Upper lobe of right lung (tissue), 1 donor: ENCODE results near the gene MRPS17. TPM values are rescaled to one million over a fixed set of nuclear protein-coding genes. Genes with fewer than 3 reads are reported as not detected.

Experiments used
- ATAC-seq: fragments of 200-7000 bp; cut with Tn5 transposase; one replicate; pipeline ENCODE4 v1.9.1; 2020; ENCODE audit warnings: mild to moderate bottlenecking, moderate library complexity
- DNase-seq: peaks from one replicate; pipeline ENCODE4 v3.0.0-alpha.2; 2020
- H3K27ac ChIP-seq: fragments of 200-600 bp; one replicate; pipeline ENCODE4 v1.8.0; 2022
- H3K27me3 ChIP-seq: fragments of 200-600 bp; one replicate; pipeline ENCODE4 v1.8.0; 2022; ENCODE audit warnings: mild to moderate bottlenecking
- H3K36me3 ChIP-seq: fragments of 200-600 bp; one replicate; pipeline ENCODE4 v1.8.0; 2022
- H3K4me1 ChIP-seq: fragments of 200-600 bp; one replicate; pipeline ENCODE4 v1.8.0; 2022
- H3K4me3 ChIP-seq: fragments of 200-600 bp; one replicate; pipeline ENCODE4 v1.8.0; 2022; ENCODE audit warnings: mild to moderate bottlenecking
- H3K9me3 ChIP-seq: fragments of 200-600 bp; one replicate; pipeline ENCODE4 v1.8.0; 2022
- intact Hi-C: fragments of 100-400 bp; cut with DNase I; formaldehyde crosslinking; loops from one replicate; pipeline ENCODE4 v1.11.0; 2022
- total RNA-seq: library from RNA; stranded (reverse); fragmentation: NEBNext Ultra II Directional; extraction: Animal tissue kit (Norgen Biotek cat#: 25700); gene quantifications from one replicate; pipeline ENCODE4 v1.2.1, GENCODE V29; 2021
- TF ChIP-seq, protein P1 (sequence below): fragments of 200-600 bp; IDR thresholded peaks from one replicate; pipeline ENCODE4 v1.8.0; 2022; ENCODE audit warnings: antibody characterized with exemption
- donor health status: DM: no; HTN: yes; CAD: no; lungs with severe emphysema.

The MRPS17 gene
- total RNA-seq, 1 donor from 2014 or later, result 12.6 TPM

DNA sequence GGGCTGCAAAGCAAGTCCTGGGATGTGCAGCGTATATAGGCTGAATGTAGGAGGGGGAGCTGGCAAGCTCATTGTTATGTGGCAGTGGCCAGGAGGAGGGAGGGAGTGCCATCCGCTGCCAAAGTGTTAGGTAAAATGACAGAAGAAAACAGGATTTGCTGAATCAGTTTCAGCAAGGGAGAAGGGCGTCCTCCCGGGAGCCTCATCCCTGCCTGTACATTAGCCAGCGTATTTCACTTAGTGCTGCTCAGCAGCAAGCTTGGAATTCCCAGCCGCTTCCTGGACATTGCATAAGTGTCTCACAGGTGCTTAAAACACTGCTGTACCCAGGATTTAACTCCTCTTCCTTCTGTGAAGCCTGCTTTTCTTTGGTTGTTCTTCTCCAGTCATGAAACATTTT is 15.2 kb downstream of the MRPS17 start:
- H3K27me3 ChIP-seq, result no peaks in the 10 kb centered on the region
- DNase-seq (no peak), ATAC-seq (no peak)
- H3K4me3 ChIP-seq, result no peak overlapping the region
- no peaks in the 10 kb centered on the region for H3K9me3 ChIP-seq
- H3K27ac ChIP-seq, result no peak overlapping the region
- H3K4me1 ChIP-seq, result peaks cover 19% of the 10 kb centered on the region
- TF ChIP-seq, protein P1, sequence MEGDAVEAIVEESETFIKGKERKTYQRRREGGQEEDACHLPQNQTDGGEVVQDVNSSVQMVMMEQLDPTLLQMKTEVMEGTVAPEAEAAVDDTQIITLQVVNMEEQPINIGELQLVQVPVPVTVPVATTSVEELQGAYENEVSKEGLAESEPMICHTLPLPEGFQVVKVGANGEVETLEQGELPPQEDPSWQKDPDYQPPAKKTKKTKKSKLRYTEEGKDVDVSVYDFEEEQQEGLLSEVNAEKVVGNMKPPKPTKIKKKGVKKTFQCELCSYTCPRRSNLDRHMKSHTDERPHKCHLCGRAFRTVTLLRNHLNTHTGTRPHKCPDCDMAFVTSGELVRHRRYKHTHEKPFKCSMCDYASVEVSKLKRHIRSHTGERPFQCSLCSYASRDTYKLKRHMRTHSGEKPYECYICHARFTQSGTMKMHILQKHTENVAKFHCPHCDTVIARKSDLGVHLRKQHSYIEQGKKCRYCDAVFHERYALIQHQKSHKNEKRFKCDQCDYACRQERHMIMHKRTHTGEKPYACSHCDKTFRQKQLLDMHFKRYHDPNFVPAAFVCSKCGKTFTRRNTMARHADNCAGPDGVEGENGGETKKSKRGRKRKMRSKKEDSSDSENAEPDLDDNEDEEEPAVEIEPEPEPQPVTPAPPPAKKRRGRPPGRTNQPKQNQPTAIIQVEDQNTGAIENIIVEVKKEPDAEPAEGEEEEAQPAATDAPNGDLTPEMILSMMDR, result no peak
- H3K36me3 ChIP-seq, result no peaks in the 10 kb centered on the region
- intact Hi-C loops, result no loop called here

DNA sequence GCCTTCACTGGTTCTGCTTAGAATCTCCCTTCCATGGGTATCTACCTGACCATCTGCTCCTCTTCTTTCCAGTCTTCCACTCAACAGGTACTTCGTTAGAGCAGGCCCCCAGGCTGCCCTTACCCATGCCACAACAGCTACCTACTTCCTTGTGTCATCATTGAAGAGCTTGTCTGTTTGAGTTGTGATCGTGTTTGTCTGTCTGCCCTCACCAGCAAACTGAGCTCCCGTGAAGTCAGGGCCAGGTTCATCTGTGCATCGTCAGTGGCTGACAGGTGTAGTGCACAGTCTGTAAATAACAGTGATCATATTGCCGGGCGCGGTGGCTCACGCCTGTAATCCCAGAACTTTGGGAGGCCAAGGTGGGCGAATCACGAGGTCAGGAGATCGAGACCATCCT is 17.7 kb downstream of the MRPS17 start:
- H3K27me3 ChIP-seq, result no peaks in the 10 kb centered on the region

DNA sequence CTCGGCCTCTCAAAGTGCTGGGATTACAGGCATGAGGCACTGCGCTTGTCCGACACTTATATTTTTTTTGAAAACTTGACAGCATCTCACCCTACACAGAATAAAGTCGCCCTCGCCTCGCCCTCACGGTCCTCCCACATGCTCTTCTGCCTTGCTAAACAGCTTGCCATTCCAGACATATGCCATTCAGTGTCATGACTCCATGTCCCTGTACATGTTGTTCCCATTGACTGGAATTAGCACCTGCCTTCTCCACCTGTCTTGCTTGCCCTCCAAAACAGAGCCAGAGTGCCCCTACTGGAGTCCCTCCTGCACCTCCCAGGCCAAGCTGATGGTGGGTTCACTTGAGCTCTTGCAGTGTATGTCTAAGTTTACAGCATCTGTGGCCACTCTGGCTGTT is 18.9 kb downstream of the MRPS17 start:
- TF ChIP-seq, protein P1, result no peak
- H3K4me3 ChIP-seq, result no peak overlapping the region
- ATAC-seq, result no peak
- peaks cover 9% of the 10 kb centered on the region for H3K4me1 ChIP-seq
- DNase-seq, result no peak
- H3K9me3 ChIP-seq, result no peaks in the 10 kb centered on the region
- H3K36me3 ChIP-seq, result no peaks in the 10 kb centered on the region
- H3K27ac ChIP-seq, result no peak overlapping the region
- intact Hi-C loops, result no loop called here
- H3K27me3 ChIP-seq, result no peaks in the 10 kb centered on the region

More for the DNA sequence above, 17.7 kb downstream of the MRPS17 start:
- intact Hi-C loops, result no loop called here
- Histone ChIP-seq H3K4me1 (peaks cover 13% of the 10 kb centered on the region), H3K4me3 (no peak overlapping the region), H3K36me3 (no peaks in the 10 kb centered on the region), H3K9me3 (no peaks in the 10 kb centered on the region), H3K27ac (no peak overlapping the region)
- DNase-seq, result no peak
- TF ChIP-seq, protein P1, result no peak
- ATAC-seq, result no peak

DNA sequence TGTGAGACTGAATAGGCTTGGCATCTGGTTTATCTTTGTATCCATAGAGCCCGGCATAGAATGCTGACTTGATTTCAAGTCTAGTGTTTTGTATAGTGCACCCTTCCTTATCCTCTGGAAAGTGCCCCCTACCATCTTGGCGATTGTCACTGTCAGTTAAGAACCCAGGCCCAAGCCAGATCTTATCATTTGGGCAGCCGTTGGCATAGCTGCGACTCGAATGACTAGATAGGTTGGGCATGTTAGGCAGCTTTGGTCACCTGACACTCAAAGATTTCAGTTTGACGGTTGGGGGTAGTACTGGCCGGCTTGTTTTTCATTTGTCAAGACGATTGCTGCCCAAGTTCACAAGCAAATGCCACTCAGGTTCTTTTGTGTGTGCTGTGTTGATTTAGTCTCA is 19.3 kb downstream of the MRPS17 start:
- TF ChIP-seq, protein P1, result no peak
- no peak overlapping the region for H3K4me3 ChIP-seq
- no peak for DNase-seq
- H3K27me3 ChIP-seq, result no peaks in the 10 kb centered on the region
- H3K36me3 ChIP-seq, result no peaks in the 10 kb centered on the region
- H3K4me1 ChIP-seq, result peaks cover 5% of the 10 kb centered on the region
- H3K27ac ChIP-seq, result no peak overlapping the region
- intact Hi-C loops, result no loop called here
- no peaks in the 10 kb centered on the region for H3K9me3 ChIP-seq
- peak; percentile 40 for ATAC-seq

DNA sequence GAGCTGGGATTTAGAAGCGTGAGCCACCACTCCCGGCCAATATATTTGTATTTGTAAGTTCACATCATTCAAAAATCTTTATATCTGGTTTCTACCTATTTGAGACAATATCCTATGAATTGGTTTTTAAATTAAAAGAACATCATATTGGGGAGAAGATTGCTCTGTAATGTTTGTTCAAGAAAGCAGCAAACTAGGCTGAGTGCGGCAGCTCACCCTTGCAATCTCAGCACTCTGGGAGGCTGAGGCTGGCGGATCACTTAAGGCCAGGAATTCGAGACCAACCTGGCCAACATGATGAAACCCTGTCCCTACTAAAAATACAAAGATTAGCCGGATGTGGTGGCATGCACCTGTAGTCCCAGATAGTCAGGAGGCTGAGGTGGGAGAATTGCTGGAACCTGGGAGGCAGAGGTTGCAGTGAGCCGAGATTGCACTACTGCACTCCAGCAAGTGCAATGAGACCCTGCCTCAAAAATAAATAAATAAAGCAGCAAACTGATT is 22.1 kb downstream of the MRPS17 start:
- peaks cover 6% of the 10 kb centered on the region for H3K36me3 ChIP-seq
- ATAC-seq, result no peak
- no peak overlapping the region for H3K4me3 ChIP-seq
- no peak for DNase-seq
- H3K4me1 ChIP-seq, result no peaks in the 10 kb centered on the region
- intact Hi-C loops, result no loop called here
- H3K9me3 ChIP-seq, result no peaks in the 10 kb centered on the region
- TF ChIP-seq, protein P1, result no peak
- H3K27me3 ChIP-seq, result no peaks in the 10 kb centered on the region
- no peak overlapping the region for H3K27ac ChIP-seq

DNA sequence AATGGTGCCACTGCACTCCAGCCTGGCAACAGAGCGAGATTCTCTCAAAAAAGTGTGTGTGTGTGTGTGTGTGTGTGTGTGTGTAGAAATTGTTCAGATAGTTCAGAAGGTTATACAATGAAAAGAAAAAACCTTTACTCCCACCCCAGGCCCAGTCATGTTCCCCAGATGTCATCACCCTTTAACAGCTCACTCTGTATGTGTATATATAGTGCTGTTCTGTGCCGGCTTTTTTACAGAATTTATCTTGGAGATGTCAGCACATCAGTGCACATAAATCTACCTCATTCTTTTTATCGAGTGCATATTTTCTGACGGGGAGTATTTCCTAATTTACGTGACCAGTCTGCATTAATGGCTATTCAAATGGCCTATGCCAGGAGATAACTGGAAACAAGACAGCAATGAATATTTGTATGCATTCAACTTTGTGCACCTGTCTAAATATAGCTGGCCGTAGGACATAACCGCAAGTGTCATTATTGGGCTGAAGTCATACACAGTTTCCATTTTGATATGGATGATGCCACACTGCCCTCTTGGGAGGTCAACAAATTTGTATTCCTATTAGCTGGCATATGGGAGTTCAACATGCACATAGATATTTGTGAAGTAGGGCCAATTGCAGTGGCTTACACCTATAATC is 24.4 kb downstream of the MRPS17 start:
- no peaks in the 10 kb centered on the region for H3K27me3 ChIP-seq
- H3K4me1 ChIP-seq, result no peaks in the 10 kb centered on the region
- no peak for DNase-seq
- no peaks in the 10 kb centered on the region for H3K9me3 ChIP-seq
- no peak for ATAC-seq
- no peak overlapping the region for H3K27ac ChIP-seq
- intact Hi-C loops, result no loop called here
- peaks cover 29% of the 10 kb centered on the region for H3K36me3 ChIP-seq
- TF ChIP-seq, protein P1, result no peak
- H3K4me3 ChIP-seq, result no peak overlapping the region
